Stimulated activated naive CD8-positive, alpha-beta T cell treated with anti-CD3 and anti-CD28 coated beads, Interleukin-15, Interleukin-2, amounts not matched to agents 100 U/mL and 50 U/mL, for 24 hours (primary cell): ENCODE results near the gene AKIP1.
A peak's percentile ranks its signal among the peaks of the same experiment; 100 is the strongest.
"Not testable (repeated sequence)": the region's sequence is repeated elsewhere in the genome, so short reads cannot be mapped to it uniquely, and the experiment has no call there.

ENCODE experiments used
- ATAC-seq: fragments of 150-1000 bp; cut with Tn5 transposase; one replicate; pipeline ENCODE4 v1.10.0; 2021
- DNase-seq: peaks from one replicate; pipeline ENCODE4 v3.0.0; 2021

Gene AKIP1, protein sequence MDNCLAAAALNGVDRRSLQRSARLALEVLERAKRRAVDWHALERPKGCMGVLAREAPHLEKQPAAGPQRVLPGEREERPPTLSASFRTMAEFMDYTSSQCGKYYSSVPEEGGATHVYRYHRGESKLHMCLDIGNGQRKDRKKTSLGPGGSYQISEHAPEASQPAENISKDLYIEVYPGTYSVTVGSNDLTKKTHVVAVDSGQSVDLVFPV

GRCh38 chr11:8911029-8911823 lies at the start of gene AKIP1:
Gene AKIP1 (plus strand): TSS chr11:8911189. CDS start chr11:8911450, 261 bp downstream.
- ATAC-seq (peak; percentile 94), DNase-seq (peak; percentile 96)

DNA sequence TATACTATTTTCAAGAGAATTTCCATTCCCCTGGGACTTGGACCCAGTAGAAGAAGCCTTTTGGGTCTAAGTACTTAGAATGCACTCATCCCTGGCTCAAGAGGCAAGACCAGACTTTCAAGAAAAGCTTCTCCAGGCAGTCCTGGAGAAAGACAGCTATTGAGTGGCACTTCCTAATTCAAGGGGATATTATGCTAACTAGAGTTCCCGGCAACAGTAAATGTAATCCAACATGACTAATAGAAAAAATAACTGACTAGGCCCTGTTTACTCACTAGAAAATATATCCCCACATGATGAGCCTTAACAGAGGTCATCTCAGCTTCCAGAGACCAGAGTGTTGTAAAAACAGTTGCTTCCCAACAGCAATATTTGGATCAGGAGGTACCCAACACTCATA lies 47.2 kb upstream of the AKIP1 start:
- no peak for ATAC-seq
- DNase-seq, result no peak

- ATAC-seq, result no peak
- no peak for DNase-seq
Observed at GRCh38 chr11:8865304-8865703, 45.7 kb upstream of the AKIP1 start.

DNA sequence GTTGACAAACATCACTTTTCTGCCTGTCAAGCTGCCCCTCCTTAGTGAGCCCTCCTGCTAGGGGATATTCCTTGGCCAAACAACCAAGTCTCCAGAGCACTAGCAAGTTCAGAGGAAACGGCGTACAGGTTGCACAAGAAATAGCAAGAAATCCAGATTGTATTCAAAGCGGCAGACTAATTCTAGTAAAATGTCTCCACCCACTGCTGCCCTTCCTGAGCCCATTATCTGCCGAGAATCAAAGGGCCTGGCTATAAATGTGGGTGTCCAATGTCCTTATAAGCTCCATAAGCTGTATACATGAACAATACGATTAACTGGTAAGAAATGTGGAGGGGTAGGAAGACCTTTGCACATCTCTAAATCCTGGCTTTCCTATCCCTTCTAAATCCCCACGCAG lies 44.0 kb upstream of the AKIP1 start:
- ATAC-seq (no peak), DNase-seq (no peak)

- ATAC-seq (no peak), DNase-seq (no peak)
Observed at GRCh38 chr11:8867931-8868631, 42.9 kb upstream of the AKIP1 start.

DNA sequence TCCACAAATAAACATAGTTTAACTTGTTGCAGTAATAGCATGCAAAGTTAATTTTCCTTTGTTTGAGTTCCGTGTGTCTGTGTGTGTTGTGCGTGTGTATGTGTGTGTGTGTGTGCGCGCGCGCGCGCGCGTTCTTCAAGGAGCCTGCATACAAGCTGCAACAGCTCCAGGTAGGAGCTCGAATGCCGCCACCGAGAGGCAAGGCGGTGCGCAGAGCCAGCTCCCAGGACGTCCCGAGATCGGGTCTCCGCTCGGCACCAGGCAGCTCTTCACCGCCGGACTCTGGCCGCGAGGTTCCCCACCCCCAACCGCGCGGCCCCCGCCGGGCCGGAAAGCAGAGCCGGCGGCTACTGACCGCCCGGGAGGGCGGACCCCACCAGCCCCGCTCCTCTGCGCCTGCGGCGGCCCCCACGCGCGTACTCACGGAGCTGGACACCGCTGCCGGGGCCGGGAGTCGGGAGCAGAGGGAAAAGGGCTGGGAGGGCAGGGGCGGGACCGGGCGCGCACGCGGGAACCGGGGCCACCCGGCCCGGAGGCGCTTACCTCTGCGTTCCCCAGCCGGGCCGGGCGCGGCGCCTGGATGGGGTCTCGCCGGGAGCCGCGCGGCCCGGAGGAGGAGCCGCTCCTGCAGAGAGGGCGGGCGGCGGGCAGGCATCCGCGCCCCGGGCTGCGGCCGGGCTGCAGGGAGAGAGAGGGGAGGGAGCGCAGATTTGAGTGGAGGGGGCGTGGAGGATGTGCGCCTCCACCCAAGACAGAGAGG lies 40.4 kb upstream of the AKIP1 start:
- peak; percentile 46 for ATAC-seq
- DNase-seq, result peak; percentile 20

- peak; percentile 9 for ATAC-seq
- DNase-seq, result no peak
Observed at GRCh38 chr11:8871171-8871775, 39.7 kb upstream of the AKIP1 start.

DNA sequence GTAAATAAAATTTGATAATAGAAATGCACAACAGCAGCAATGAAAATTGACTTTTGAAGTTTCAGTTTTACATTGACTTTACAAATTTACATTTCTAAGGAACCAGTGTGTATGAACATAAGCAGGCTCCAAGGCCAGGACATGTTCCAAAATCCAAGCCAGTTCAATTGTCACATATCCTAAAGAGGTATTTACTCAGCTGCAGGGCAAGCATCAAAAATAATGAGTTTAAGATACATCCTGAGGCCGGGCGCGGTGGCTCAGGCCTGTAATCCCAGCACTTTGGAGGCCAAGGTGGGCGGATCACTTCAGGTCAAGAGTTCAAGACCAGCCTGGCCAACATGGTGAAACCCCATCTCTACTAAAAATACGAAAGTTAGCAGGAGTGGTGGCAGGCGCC lies 39.0 kb upstream of the AKIP1 start:
- ATAC-seq (no peak), DNase-seq (no peak)

DNA sequence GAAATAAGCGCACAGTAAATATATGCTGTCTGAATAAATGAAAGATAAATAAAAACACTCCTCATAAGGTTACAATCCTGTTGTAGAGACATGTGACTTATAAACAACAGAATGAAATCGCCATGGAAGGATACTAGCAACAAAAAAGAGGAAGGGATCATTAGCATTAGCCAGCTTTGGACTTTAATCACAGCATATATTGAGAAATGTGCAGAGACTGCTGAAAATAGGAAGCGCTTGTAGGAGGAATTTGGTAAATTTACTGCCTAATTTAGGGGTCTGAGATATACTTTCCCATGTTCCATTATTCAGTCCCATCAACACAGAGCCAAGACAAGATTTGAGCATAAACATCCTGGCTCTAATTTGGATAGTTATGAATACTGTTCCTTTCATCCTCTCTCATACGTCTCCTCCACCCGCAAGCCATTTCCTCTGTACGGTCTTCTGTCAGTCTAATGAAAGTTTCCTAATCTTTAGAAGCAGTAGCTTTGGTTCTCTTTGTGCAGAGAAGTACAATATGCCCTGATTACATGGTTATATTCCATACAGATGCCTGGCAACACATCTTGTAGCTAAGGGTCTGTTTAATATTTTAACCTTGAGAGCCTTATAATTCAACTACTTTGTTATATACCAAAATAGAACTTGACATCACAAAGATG lies 37.1 kb upstream of the AKIP1 start:
- ATAC-seq (no peak), DNase-seq (no peak)

DNA sequence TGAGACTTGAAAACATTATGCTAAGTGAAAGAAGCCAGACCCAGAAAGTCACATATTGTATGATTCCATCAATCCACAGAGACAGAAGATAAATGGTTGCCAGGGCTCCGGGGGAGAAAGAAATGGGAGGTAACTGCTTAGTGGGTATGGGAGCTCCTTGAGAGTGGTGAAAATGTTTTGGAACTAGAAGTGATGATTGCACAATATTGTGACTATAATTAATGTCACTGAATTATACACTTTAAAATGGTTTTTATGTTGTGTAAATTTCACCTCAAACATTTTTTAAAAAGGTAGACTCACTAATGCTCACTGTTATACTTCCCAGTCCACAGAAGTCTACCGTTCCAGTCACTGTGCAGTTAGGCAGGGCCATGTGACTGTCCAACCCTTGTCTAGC lies 32.2 kb upstream of the AKIP1 start:
- ATAC-seq (no peak), DNase-seq (no peak)

DNA sequence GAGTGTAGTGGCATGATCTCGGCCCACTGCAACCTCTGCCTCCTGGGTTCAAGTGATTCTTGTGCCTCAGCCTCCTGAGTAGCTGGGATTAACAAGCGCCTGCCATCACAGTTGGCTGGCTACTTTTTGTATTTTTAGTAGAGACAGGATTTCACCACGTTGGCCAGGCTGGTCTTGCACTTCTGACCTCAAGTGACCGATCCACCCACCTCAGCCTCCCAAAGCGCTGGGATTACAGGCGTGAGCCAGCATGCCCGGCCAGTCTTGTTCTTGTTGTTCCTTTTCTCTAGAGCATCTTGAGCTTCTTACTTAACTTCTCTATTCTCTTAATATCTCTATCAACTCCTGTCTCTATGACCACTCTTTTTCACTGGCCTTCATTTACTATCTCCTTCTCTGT lies 29.4 kb upstream of the AKIP1 start:
- ATAC-seq, result not testable (repeated sequence)

GRCh38 chr11:8886322-8886721 lies 24.7 kb upstream of the AKIP1 start:
- DNase-seq (no peak), ATAC-seq (no peak)

More for the DNA sequence above, 29.4 kb upstream of the AKIP1 start:
- not testable (repeated sequence) for DNase-seq

DNA sequence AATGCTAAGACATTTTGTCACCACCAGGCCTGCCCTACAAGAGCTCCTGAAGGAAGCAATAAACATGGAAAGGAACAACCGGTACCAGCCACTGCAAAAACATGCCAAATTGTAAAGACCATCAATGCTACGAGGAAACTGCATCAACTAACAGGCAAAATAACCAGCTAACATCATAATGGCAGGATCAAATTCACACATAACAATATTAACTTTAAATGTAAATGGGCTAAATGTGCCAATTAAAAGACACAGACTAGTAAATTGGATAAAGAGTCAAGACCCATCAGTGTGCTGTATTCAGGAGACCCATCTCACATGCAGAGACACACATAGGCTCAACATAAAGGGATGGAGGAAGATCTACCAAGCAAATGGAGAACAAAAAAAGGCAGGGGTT lies 19.8 kb upstream of the AKIP1 start:
- not testable (repeated sequence) for ATAC-seq, DNase-seq

GRCh38 chr11:8899119-8899753 lies 11.8 kb upstream of the AKIP1 start:
- no peak for ATAC-seq

GRCh38 chr11:8905528-8906165 lies 5.3 kb upstream of the AKIP1 start:
- DNase-seq (no peak), ATAC-seq (no peak)

More at GRCh38 chr11:8899119-8899753, 11.8 kb upstream of the AKIP1 start:
- no peak for DNase-seq

- DNase-seq, result no peak
Observed at GRCh38 chr11:8907116-8907515, 3.9 kb upstream of the AKIP1 start.

GRCh38 chr11:8908099-8908498 lies 2.9 kb upstream of the AKIP1 start:
- DNase-seq, result no peak
- ATAC-seq, result no peak

More at GRCh38 chr11:8907116-8907515, 3.9 kb upstream of the AKIP1 start:
- no peak for ATAC-seq

DNA sequence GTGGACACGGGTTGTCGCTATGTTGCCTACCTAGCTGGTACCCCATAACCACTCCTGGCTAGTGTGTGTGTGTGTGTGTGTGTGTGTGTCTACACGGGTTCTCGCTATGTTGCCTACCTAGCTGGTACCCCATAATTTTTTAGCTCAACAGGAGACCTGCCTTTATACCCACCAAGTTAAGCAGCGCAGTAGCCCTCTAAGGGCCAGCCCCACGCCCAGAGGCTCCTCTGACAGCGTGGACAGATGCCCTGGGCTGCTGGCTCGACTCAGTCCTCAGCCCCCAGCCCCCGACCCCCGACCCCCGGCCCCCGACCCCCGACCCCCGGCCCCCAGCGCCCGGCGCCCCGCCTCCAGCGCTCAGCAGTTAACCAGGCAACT lies 351 bp upstream of the AKIP1 start:
- DNase-seq, result no peak
- peak; percentile 5 for ATAC-seq

- ATAC-seq (peak; percentile 24), DNase-seq (peak; percentile 60)
Observed at GRCh38 chr11:8913961-8914660, 3.1 kb downstream of the AKIP1 start.

DNA sequence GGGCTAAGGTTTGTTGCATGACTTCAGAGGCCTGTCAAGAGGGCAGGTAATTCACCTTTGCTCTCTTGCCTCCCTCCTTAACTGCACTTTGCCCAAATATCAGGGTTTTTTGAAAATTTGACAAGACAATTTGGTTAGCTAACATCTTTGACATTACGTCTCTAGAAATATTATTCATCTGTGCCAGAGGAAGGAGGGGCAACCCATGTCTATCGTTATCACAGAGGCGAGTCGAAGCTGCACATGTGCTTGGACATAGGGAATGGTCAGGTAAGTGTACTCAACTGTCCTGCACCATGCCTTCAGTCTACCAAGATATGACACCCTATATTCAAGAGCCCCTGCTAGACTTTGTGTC lies 3.7 kb downstream of the AKIP1 start:
- no peak for DNase-seq
- no peak for ATAC-seq
